HG03025 (cell line): Measurements from ENCODE around the gene TMCC1.
"Not testable (repeated sequence)": the region's sequence is repeated elsewhere in the genome, so short reads cannot be mapped to it uniquely, and the experiment has no call there.

Experiments used
- ATAC-seq: cut with Tn5 transposase; IDR thresholded peaks from one replicate; pipeline ENCODE4 v1.9.1; 2021; ENCODE audit warnings: mild to moderate bottlenecking, moderate library complexity; ENCODE audit not compliant: unreplicated experiment, low FRiP score

The TMCC1 gene

DNA sequence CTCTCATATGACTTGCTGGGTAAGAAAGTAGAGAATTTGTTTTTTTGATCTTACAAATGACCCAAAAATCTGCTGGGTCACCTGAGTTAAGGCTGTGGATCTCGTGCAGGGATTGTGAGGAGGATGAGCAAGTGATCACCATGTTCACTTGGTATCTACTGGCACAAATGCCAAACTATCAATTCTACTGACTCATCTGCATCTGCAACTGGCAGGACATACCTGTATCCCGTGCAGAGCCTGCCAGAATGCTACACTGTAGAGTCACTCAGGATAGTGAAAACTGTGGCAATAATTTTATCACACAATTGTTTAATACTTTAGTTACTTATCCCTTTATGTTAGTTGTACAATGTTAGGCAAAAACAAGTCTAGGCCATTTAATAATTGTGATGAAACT, 157.4 kb downstream of the TMCC1 start:
- ATAC-seq, result no peak

DNA sequence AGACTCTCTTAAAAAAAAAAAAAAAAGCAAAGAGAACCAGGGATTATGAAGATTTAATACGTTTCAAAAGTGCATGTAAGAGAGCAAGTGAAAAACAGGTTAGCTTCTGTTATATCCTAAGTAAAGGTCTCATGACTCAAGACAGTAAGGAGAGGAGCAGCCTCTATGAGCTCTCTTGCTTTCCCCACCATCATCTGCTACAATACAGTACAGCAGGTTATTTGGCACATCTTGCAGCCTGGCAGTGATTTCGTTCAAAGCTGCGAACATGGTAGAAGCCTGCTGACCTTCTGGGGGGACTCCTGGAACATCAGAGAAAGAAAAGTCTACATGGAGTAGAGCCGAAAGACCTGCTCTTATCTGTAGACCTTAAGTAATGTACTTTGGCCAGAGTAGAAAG, 157.9 kb downstream of the TMCC1 start:
- ATAC-seq, result no peak

DNA sequence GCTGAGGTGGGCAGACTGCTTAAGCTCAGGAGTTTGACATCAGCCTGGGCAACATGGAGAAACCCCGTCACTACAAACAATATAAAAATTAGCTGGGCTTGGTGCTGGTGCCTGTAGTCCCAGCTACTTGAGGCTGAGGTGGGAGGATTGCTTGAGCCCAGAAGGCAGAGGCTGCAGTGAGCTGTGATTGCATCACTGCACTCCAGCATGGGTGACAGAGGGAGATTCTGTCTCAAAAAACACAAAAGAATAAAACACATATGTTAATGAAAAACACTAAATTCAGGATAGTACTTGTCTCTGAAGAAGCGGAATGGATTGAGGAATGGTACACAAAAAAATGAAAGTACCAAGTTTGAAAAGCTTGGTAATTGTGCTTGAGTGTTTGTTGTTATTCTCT, 159.1 kb downstream of the TMCC1 start:
- ATAC-seq, result no peak

DNA sequence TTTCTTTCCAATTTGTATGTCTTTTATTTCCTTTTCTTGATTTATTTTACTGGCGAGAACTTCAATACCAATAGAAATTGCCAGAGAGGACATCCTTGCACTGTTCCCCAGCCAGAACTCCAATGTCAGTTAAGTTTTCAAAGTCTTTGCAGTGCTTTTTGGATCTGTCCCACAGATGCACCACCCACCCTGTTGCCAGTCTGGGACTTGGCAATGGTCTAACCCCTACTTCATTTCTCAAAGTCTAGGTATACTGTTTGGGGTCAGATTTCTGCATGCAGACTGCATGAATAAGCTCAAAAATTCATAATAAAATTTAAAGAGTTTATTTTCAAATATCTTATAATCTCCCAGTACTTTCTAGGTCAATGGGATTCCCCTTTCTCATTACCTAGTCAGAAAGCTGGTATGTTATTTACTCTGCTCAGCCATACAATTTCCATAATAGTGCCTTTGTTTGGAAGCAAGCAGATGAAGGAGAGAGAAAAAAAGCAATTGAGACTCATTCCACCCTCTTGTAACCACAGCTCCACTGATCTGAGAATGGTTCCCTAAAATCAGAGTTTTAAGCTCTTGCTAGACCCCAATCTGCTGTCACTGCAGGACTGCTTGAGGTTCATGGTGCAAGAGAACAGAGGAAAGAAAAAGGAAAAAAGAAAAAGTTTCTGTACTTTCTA, 161.2 kb downstream of the TMCC1 start:
- no peak for ATAC-seq

DNA sequence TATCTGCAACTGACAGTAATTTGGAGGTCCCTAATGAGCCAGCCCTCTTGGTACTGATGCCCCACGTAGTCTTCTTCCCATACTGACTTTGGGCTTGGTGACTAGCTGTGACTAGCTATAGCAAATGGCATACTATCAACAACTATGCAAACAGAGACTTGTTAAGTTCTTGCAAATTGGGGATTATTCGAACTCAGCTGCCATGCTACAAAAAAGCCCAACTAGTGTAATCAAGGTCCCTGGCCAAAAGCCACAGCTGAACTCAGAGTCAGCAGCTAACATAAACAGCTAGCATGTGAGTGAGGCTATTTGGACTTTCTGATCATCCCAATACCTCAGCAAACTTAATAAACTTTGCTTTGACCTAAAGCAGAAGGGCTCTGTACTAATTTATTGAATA, 165.8 kb downstream of the TMCC1 start:
- ATAC-seq, result no peak

DNA sequence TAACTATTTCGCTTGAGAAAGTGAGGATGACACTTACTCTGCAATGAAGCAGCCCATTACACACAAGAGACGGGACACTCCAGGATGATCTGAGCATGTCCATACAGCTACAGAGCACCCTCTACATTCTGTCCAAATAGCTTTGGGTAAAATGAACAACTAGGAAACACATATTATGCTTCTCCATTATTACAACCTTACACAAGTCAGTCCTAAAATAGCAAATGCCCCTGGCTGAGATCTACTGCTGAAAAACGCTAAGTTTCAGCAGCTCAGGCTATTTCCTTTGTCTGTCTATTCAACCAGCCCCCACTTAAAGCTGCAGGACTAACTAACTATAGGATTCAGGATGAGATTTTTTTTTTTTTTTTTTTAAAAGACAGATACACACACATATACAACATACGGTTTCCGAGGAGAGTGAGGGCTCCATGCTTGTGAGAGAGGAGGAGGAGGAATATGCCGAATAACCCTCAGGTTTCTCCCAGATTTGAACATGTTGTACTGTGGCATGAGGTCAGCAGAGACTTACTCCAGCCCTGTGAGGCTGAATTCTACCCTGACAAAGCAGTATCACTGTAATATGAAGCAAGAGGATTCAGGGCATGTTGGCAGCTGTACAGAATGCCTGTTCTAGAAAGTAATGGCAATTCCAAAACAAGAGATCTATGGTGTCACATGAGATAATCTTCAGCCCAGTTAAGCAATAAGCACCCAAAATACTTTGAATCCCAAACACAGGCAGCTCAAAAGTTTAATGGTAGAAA, 169.8 kb downstream of the TMCC1 start:
- ATAC-seq, result no peak

DNA sequence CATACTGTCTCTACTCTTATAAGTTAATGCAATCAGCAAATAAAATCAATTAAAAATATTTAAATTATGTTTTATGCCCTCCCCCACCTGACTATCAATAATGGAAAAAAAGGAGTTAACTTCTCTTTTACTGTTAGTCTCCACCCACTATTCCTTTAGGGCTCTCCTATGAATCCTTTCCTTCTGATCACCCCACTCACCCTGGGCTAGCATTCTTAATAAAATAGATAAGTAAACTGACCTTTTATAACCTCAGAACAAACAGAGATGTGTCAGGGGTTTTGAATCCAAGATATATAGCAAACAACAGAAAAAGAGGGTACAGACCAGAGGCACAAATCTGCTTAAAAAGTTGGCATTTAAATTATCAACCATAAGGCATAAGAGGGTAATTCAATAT, 171.0 kb downstream of the TMCC1 start:
- no peak for ATAC-seq

DNA sequence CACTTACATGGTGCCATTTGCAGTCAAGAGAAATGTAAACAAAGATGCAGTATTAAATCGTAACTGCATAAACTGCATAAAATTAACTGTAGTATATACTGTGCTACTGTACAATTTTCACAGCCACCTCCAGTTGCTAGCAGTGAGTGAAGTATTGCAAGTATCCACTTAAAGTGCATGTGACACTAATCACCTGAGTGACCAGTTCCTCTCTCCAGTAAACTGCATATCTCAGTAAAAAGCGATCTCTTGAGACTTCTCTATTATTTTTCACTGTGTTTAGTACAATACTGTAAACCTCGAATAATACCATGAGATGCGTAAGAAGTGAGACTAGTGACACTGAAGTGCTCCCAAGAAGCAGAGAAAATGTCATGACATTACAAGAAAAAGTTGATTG, 175.3 kb downstream of the TMCC1 start:
- no peak for ATAC-seq

DNA sequence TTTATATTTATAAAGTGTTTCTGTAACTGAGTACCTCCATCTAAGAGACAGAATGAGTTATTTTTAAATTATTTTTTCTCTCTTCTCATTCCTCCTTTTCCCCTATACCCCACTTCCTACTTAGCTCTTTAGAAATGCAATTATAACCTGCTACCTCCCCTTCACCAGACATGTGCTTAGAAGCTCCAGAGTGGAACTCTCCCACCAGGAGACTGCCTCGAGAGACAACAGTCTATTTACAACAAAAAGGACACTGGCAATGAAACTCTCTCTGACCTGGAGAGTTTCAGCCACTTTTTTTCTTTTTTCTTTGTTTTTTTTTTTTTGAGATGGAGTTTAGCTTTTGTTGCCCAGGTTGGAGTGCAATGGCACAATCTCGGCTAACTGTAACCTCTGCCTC, 177.7 kb downstream of the TMCC1 start:
- ATAC-seq, result no peak

DNA sequence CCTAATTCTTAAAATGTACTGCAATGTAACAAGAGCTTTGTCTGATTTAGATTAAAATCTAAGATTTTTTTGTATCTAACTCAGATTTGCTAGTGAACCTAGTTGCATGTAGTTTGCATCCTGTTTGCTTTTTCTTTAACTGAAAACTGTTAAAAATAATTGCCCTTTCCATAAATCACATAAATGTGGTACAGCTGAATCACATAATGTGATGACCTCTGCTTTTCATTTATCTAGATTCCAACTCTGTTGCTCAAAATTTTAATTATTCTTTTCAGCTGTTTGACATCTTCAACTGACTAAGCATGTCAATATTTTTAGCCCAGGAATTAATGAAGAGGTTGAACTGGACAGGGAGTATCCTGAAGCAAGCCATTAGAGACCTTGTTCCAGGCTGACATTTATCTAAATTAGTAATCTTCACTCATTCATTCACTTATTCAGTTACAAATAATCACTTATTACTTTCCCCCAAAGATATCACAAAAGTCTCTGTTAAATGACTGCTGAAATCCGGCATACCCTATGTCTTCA, 185.1 kb downstream of the TMCC1 start:
- no peak for ATAC-seq

DNA sequence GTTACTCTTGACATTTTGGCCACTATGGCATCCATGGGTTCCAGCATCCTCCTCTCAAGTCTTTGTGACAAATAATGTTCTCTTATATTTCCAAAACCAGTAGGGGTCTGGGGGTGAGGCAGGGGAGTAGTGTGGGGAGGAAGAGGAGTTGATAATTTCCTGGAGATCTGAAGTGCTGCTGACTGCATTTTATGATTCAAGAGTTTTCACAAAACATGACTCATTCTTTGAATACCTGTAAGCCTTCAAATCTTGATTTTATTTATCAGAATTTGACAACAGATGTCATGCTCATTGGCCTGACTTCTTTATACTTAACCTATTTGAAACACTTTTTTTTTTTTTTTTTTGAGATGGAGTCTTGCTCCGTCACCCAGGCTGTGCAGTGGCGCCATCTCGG, 188.2 kb downstream of the TMCC1 start:
- no peak for ATAC-seq

DNA sequence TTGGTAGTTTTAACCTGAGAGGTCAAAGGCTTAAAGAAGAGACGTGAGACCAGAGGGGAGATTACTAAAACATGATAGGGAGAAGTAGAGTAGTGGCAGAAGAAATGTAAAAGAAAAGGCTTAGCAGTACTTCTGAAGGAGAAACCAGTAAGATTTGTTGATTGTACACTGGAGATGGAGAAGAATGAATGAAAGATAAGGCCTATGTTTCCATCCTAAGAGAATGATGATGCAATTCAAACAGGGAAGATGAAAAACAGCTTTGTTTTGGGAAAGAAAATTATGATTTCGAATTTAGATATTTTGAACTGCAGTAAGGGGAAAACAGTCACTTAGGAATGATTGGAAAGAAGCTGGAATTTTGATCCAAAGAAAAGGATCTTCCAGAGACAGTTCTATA, 189.6 kb downstream of the TMCC1 start:
- ATAC-seq, result no peak

DNA sequence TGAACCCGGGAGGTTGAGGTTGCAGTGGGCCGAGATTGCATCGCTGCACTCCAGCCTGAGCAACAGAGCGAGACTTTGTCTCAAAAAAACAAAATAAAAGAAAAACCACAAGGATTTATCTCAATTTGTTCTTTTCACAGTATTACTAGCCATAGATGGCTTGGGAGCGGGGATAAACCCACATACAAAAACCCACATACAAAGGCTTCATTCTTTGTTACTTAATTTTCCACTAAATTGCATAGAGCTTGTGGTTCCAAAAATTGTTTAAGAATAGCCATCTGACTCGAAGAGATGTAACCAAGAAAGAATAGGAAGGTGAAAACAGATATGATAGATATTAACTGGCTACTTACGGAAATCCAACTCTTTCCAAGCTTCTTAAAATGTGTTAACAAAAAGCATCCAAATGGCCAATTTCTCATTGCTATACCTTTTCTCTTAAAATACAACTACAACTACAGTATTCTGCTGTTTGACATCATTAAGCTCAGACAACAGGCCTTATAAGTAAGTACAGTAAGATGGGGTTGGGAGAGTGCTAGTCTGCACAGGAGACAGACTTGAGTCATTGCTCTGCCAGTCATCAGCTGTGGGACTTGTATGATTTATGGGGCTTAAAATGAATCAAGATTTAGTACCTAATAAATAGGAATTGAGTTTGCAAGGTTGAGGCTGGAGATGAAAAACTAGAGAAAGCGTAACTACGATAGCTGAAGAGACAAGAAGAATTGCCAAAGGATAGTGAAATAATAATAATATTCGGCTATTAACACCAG, 190.4 kb downstream of the TMCC1 start:
- no peak for ATAC-seq

DNA sequence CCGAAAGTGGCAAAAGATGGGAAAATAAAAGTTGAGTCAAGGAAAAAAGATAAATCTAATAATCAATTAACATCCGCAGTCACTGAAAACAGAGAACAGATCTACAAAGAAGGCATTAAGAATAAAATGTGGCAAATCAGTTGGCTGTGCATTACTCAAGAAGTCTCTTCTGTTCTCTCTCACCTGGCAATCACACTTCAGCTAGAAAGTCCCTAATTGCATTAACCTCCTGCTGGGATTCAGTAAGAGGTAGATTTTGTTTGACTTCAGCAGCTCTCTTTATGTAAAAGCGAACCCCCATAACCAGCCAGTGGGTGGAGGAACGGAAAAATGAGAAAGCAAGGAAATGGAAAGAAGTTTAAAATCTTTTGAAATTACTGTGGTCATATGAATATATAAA, 192.3 kb downstream of the TMCC1 start:
- ATAC-seq, result no peak

DNA sequence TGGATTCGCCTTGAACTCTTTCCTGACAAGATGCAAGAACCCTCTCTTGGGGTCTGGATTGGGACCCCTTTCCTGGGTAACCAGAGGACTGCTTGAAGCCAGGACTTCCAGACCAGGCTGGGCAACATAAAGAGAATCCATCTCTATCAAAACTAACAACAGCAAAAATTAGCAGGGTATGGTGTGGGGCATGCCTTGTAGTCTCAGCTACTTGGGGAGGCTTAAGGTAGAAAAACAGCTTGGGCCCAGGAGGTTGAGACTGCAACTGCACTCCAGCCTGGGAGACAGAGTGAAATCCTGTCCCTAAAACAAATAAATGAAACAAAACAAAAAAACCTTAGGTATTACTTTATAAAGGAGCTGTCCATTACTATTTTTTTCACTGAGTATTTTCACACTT, 193.9 kb downstream of the TMCC1 start:
- ATAC-seq, result no peak

DNA sequence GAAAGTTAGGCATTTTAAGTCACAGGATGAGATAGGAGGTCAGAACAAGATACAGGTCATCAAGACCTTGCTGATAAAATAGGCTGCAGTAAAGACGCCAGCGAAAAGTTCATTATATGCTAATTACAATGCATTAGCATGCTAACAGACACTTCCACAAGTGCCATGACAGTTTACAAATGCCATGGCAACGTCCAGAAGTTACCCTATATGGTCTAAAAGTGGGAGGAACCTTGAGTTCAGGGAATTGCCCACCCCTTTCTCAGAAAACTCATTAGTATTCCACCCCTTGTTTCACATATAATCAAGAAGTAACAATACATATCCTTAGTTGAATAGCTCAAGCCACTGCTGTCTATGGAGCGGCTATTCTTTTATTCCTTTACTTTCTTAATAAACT, 194.3 kb downstream of the TMCC1 start:
- no peak for ATAC-seq

DNA sequence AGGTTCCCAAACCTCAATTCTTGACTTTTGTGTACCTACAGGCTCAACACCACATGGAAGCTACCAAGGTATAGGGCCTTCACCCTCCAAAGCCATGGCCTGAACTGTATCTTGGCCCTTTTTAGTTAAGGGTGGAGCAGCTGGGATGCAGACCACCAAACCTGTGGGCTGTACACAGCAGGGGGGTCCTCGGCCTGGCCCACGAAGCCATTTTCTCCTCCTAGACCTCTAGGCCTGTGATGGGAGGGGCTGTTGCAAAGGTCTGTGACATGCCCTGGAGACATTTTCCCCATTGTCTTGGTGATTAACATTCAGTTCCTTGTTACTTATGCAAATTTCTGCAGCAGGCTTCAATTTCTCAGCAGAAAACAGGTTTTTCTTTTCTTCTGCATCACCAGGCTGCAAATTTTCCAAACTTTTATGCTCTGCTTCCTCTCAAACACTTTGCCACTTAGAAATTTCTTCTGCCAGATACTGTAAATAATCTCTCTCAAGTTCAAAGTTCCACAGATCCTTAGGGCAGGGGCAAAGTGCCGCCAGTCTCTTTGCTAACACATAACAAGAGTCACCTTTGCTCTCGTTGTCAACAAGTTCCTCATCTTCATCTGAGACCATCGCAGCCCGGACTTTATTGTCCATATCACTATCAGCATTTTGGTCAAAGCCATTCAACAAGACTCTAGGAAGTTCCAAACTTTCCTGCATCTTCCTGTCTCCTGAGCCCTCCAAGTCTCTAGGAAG, 196.1 kb downstream of the TMCC1 start:
- no peak for ATAC-seq

DNA sequence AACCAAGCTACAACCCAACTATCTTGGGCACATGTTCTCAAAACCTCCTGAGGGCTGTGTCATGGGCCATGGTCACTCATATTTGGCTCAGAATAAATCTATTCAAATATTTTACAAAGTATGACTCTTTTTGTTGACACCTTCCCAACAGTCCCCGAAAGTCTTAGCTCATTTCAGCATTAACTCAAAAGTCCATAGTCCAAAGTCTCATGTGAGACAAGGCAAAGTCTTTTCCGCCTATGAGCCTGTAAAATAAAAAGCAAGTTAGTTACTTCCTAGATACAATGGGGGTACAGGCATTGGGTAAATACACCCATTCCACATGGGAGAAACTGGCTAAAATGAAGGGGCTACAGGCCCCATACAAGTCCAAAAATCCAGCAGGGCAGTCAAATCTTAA, 197.1 kb downstream of the TMCC1 start:
- not testable (repeated sequence) for ATAC-seq

DNA sequence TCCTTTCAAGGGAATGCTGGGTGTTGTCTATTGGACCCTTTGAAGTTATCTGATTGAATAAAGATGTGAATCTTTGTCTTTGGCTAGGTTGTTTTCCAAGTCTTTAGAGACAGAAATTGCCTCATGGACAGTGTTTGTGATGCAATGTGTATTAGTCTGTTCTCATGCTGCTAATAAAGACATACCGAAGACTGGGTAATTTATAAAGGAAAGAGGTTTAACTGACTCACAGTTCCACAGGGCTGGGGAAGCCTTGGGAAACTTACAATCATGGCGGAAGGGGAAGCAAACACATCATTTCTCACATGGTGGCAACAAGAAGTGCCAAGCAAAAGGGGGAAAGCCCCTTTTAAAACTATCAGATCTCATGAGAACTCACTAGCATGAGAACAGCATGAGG, 198.3 kb downstream of the TMCC1 start:
- ATAC-seq, result no peak

DNA sequence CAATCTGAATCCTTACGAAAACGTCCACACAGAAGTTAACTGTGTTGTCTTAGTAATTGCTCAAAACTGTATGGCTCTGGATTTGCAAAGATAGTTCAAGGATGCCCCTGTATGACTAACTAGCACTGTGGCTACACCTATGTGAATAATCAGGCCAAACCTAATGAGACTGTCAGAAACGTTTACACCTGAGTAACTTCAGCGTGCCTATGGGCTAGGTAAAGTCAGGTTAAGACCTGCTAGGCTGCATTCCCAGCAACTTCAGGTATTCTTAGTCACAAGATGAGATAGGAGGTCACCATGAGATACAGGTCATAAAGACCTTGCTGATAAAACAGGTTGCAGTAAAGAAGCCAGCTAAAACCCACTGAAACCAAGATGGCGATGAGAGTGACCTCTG, 199.3 kb downstream of the TMCC1 start:
- ATAC-seq, result no peak

DNA sequence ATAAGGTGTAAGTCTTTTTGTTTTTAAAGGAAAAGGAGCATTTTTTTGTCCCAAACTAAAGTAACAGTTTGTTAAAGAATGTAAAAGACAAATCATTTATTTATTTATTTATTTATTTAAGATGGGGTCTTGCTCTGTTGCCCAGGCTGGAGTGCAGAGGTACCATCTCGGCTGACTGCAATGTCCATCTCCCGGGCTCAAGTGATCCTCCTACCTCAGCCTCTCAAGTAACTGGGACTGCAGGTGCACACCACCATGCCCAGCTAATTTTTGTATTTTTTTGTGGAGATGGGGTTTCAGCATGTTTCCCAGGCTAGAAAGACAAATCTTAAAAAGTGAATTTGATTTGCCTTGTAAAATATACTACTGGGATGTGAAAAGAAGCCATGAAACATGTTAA, 200.8 kb downstream of the TMCC1 start:
- ATAC-seq, result no peak
